Stimulated activated naive B cell treated with anti-CD40 and anti-IgM and Interleukin-4, amounts not matched to agents 10 μg/mL and 1 μg/mL and 100 μg/mL, for 72 hours (primary cell): ENCODE results near the gene TBC1D14.

ENCODE experiments used
- ATAC-seq, 2 donors: fragments of 150-1000 bp; cut with Tn5 transposase; replicated peaks; 2 replicates each; pipeline ENCODE4 v1.10.0; 2021; ENCODE audit warnings: moderate library complexity in 1 of 2
- DNase-seq: peaks from one replicate; pipeline ENCODE4 v3.0.0; 2021
- H3K27ac Mint-ChIP-seq: one replicate; pipeline ENCODE4 v1.8.0; 2022; ENCODE audit warnings: mild to moderate bottlenecking, mixed read lengths
- H3K27me3 Mint-ChIP-seq, 2 donors: one replicate each; pipeline ENCODE4 v1.8.0; 2022; ENCODE audit warnings: mixed read lengths in 2 of 2
- H3K36me3 Mint-ChIP-seq, 2 donors: one replicate each; pipeline ENCODE4 v1.8.0; 2022; ENCODE audit warnings: mixed read lengths in 2 of 2, mild to moderate bottlenecking in 1 of 2
- H3K4me1 Mint-ChIP-seq, 2 donors: one replicate each; pipeline ENCODE4 v1.8.0; 2022; ENCODE audit warnings: mixed read lengths in 2 of 2, mild to moderate bottlenecking in 1 of 2
- H3K4me3 Mint-ChIP-seq, 2 donors: one replicate each; pipeline ENCODE4 v1.8.0; 2022; ENCODE audit warnings: mild to moderate bottlenecking in 2 of 2, mixed read lengths in 2 of 2, moderate library complexity in 1 of 2
- H3K9me3 Mint-ChIP-seq, 2 donors: one replicate each; pipeline ENCODE4 v1.8.0; 2022; ENCODE audit warnings: mixed read lengths in 2 of 2, mild to moderate bottlenecking in 1 of 2

TBC1D14 gene

GRCh38 chr4:7029212-7029611 is 119.6 kb downstream of the TBC1D14 start:
- Mint-ChIP-seq H3K36me3 (peaks cover 47 to 55% of the 10 kb centered on the region in 2 donors), H3K4me1 (peaks cover 13 to 28% of the 10 kb centered on the region in 2 donors), H3K4me3 (no peak overlapping the region), H3K9me3 (peaks cover 0 to 2% of the 10 kb centered on the region in 2 donors), H3K27me3 (no peaks in the 10 kb centered on the region), H3K27ac (peak overlapping the region; percentile 65)
- DNase-seq (no peak), ATAC-seq (no peak)

DNA sequence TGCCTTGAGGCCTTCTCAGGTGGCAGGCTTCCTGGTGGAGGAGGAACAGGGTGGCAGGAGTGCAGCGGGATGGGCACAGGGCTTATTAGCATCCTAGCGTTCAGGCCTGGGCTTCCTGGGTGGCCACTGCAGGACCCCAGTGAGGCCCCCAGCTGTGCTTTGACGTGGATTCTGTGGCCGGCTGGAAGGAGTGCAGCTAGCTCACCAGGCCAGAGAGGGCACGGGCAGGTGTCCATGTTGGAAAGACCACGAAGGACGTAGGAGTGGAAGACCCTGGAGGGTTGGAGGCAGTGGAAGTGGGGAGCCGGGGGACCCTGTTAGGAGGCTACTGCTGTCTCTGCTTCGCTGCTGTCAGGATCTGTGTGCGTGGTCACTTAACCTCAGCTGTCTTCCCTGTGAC is 120.3 kb downstream of the TBC1D14 start:
- H3K4me3 Mint-ChIP-seq: no peak overlapping the region
- no peak for DNase-seq
- peaks cover 47 to 55% of the 10 kb centered on the region in 2 donors for H3K36me3 Mint-ChIP-seq
- H3K27ac Mint-ChIP-seq: no peak overlapping the region
- peaks cover 0 to 2% of the 10 kb centered on the region in 2 donors for H3K9me3 Mint-ChIP-seq
- no peaks in the 10 kb centered on the region for H3K27me3 Mint-ChIP-seq
- peaks cover 13 to 28% of the 10 kb centered on the region in 2 donors for H3K4me1 Mint-ChIP-seq
- ATAC-seq: no peak

- DNase-seq: no peak
- Mint-ChIP-seq H3K4me1 (peaks cover 13 to 28% of the 10 kb centered on the region in 2 donors), H3K36me3 (peaks cover 47 to 54% of the 10 kb centered on the region in 2 donors), H3K27me3 (no peaks in the 10 kb centered on the region), H3K27ac (peak overlapping the region; percentile 70), H3K4me3 (no peak overlapping the region), H3K9me3 (peaks cover 0 to 2% of the 10 kb centered on the region in 2 donors)
- no peak for ATAC-seq
Observed at GRCh38 chr4:7030856-7031255, 121.2 kb downstream of the TBC1D14 start.

- no peak overlapping the region for H3K4me3 Mint-ChIP-seq
- H3K36me3 Mint-ChIP-seq: peaks cover 42 to 45% of the 10 kb centered on the region in 2 donors
- H3K4me1 Mint-ChIP-seq: peaks cover 13 to 24% of the 10 kb centered on the region in 2 donors
- DNase-seq (no peak), ATAC-seq (no peak)
- H3K27me3 Mint-ChIP-seq: no peaks in the 10 kb centered on the region
- H3K9me3 Mint-ChIP-seq: peaks cover 0 to 2% of the 10 kb centered on the region in 2 donors
- no peak overlapping the region for H3K27ac Mint-ChIP-seq
Observed at GRCh38 chr4:7031558-7032449, 122.2 kb downstream of the TBC1D14 start.

GRCh38 chr4:7032596-7032995 is 123.0 kb downstream of the TBC1D14 start:
- H3K36me3 Mint-ChIP-seq: peaks cover 35 to 37% of the 10 kb centered on the region in 2 donors
- H3K4me1 Mint-ChIP-seq: peaks cover 8 to 16% of the 10 kb centered on the region in 2 donors
- H3K9me3 Mint-ChIP-seq: peaks cover 0 to 1% of the 10 kb centered on the region in 2 donors
- ATAC-seq (no peak), DNase-seq (no peak)
- no peaks in the 10 kb centered on the region for H3K27me3 Mint-ChIP-seq
- H3K4me3 Mint-ChIP-seq: no peak overlapping the region
- no peak overlapping the region for H3K27ac Mint-ChIP-seq

DNA sequence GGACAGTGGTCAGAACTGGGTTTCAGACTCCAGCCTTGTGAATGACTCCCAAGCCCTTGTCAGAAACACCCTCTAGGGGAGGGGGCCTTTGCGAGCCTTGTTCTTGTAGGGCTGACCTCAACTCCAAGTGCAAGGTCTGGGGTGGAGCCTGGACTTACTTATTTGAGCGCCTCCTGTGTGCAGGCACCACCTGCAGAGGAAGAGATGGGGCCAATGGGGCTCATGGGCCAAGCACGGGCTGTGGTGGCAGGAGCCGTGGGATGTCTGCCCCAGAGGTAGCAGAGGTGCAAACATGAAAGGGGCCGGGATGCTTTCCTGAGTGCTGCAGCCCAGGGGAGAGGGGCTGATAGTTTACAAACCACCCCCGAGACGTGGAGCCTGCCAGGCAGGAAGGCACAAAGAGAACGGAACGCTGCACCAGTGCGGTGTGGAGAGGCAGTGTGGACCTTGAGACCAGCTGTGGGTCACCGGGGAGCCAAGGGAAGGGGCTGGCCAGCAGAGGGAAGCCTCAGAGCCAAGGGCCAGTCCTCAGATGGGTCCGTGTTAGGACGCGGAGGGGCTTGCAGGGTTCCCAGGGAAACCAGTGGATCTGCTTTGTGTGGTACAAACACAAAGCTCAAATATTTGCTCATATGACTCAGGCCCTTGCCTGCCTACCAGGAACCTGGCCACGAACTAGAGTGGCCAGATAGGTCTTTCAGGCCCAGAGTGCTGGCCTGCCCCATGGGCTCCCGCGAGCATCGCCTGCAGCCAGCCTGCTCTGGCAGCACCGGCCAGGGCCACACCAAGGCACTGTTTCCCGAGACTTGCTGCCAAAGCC is 124.8 kb downstream of the TBC1D14 start:
- H3K27me3 Mint-ChIP-seq: no peaks in the 10 kb centered on the region
- H3K9me3 Mint-ChIP-seq: no peaks in the 10 kb centered on the region
- DNase-seq (no peak), ATAC-seq (no peak)
- no peak overlapping the region for H3K27ac Mint-ChIP-seq
- peak overlapping the region in 1 of 2 donors; percentile 53 for H3K4me3 Mint-ChIP-seq
- H3K36me3 Mint-ChIP-seq: peaks cover 21 to 23% of the 10 kb centered on the region in 2 donors
- peaks cover 0 to 4% of the 10 kb centered on the region in 2 donors for H3K4me1 Mint-ChIP-seq

- H3K4me1 Mint-ChIP-seq: peaks cover 11 to 14% of the 10 kb centered on the region in 2 donors
Observed at GRCh38 chr4:7037425-7037824, 127.8 kb downstream of the TBC1D14 start.

GRCh38 chr4:7040765-7041164 is 131.1 kb downstream of the TBC1D14 start:
- no peak for ATAC-seq
- Mint-ChIP-seq H3K36me3 (peaks cover 0 to 2% of the 10 kb centered on the region in 2 donors), H3K27ac (no peak overlapping the region), H3K4me1 (peaks cover 26 to 40% of the 10 kb centered on the region in 2 donors), H3K9me3 (no peaks in the 10 kb centered on the region), H3K27me3 (no peaks in the 10 kb centered on the region), H3K4me3 (no peak overlapping the region)
- DNase-seq: no peak

More at GRCh38 chr4:7037425-7037824, 127.8 kb downstream of the TBC1D14 start:
- H3K4me3 Mint-ChIP-seq: no peak overlapping the region
- H3K9me3 Mint-ChIP-seq: no peaks in the 10 kb centered on the region
- peaks cover 2 to 7% of the 10 kb centered on the region in 2 donors for H3K36me3 Mint-ChIP-seq
- ATAC-seq (no peak), DNase-seq (no peak)
- H3K27me3 Mint-ChIP-seq: no peaks in the 10 kb centered on the region
- H3K27ac Mint-ChIP-seq: no peak overlapping the region

DNA sequence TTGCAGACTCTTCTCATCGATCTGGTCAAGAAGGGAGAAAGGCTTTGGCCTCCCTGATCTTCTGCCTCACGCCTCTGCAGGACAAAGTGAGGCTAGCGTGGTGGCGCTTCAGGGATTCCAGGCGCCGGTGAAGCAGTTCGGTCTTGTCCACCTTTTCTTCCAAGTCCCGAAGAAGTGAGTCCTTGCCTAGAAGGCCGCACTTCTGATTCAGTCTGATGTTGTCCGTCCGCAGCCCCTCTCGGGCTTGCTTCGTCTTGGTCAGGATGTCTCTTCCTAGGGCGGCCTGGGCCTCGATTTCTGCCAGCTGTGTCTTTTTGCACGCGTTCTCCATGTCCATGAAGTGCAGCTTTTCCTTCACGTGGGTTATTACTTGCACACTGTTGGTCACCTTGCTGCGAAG is 131.6 kb downstream of the TBC1D14 start:
- H3K27me3 Mint-ChIP-seq: no peaks in the 10 kb centered on the region
- H3K4me1 Mint-ChIP-seq: peaks cover 31 to 45% of the 10 kb centered on the region in 2 donors
- H3K9me3 Mint-ChIP-seq: no peaks in the 10 kb centered on the region
- DNase-seq (no peak), ATAC-seq (no peak)
- H3K4me3 Mint-ChIP-seq: no peak overlapping the region
- no peak overlapping the region for H3K27ac Mint-ChIP-seq
- H3K36me3 Mint-ChIP-seq: peaks cover 0 to 2% of the 10 kb centered on the region in 2 donors

DNA sequence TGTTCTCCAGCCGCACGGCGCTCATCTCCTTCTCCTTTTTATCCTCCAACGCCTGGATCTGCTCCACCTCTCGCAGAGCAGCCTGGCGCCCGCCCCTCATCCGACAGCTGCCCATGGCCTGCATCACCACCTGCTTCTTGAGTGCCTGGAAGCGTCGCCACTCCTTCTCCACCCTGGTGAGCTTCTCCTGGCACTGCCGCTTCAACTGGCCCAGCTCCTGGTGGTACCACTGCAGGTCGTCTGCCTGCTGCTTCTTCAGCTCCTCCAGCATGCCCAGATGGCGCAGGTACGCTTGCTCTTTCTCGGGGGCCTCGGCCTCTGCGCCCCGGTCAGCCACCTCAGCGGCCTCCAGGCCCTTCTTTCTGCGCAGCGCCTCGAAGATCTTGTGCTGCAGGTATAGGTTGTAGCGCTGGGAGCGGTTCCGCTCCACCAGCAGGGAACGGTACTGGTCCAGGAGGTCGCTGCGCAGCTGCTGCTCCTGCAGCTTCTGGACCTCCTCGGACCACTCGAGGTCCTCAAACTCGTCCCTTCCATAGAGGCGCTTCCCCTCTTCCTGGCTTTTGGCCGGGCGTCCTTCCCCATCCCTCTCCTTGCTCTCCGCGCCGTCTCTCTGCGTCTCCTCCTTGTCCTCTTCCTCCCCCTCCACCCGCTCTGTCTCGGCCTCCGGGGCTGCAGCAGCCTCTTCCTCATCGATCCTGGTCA is 132.3 kb downstream of the TBC1D14 start:
- DNase-seq (peak; percentile 13), ATAC-seq (no peak)
- peaks cover 0 to 3% of the 10 kb centered on the region in 2 donors for H3K36me3 Mint-ChIP-seq

GRCh38 chr4:7042503-7043283 is 133.1 kb downstream of the TBC1D14 start:
- peak overlapping the region; percentile 97 to 99 for H3K4me3 Mint-ChIP-seq
- H3K27ac Mint-ChIP-seq: peak overlapping the region; percentile 96
- no peaks in the 10 kb centered on the region for H3K9me3 Mint-ChIP-seq
- H3K27me3 Mint-ChIP-seq: no peaks in the 10 kb centered on the region
- peaks cover 0 to 8% of the 10 kb centered on the region in 2 donors for H3K36me3 Mint-ChIP-seq
- peaks cover 44 to 60% of the 10 kb centered on the region in 2 donors for H3K4me1 Mint-ChIP-seq
- peak; percentile 85 to 89 for ATAC-seq
- DNase-seq: peak; percentile 95

More for the DNA sequence above, 132.3 kb downstream of the TBC1D14 start:
- H3K4me3 Mint-ChIP-seq: peak overlapping the region; percentile 97 to 99
- peaks cover 38 to 52% of the 10 kb centered on the region in 2 donors for H3K4me1 Mint-ChIP-seq
- no peak overlapping the region for H3K27ac Mint-ChIP-seq
- no peaks in the 10 kb centered on the region for H3K9me3 Mint-ChIP-seq
- H3K27me3 Mint-ChIP-seq: no peaks in the 10 kb centered on the region

DNA sequence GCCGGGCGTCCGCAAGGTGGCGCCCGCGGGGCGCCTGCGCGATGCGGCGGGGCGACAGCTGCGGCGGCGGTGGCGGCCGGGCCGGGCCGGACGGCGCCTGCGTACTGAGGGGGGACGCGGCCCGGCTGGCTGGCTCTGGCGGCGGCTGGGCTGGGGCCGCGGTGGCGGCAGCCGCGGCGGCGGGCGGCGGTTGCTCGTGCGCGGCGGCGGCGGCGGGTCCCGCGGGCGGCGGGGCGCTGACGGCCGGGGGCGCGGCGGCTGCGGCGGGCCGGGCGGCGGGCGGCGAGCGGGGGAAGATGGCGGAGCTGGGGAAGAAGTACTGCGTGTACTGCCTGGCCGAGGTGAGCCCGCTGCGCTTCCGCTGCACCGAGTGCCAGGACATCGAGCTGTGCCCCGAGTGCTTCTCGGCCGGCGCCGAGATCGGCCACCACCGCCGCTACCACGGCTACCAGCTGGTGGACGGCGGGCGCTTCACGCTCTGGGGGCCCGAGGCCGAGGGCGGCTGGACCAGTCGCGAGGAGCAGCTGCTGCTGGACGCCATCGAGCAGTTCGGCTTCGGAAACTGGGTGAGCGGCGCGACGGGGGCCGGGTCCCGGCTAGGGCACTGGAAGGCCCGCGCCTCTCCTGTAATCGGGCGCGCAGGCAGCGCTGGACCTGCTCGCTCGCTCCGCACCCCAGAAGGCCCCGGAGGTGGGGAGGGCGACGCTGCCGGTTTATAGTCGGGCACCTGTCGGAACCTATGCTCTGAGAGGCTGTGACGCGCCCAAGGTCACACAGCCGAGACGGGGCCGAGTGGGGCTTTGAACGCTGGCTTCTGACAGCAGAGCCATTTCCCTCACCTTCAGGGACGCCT is 133.9 kb downstream of the TBC1D14 start, which contains the start of gene TADA2B:
TSS of gene TADA2B (plus strand) at position 89 of the 853 bp plus-strand sequence. CDS start at position 297, 208 bp downstream.
- H3K27ac Mint-ChIP-seq: peak within 1 kb of the TSS; percentile 96
- ATAC-seq (peak; percentile 62 to 66), DNase-seq (peak; percentile 41)
- H3K36me3 Mint-ChIP-seq: peaks cover 0 to 8% of the 10 kb centered on the region in 2 donors
- H3K4me1 Mint-ChIP-seq: peaks cover 44 to 63% of the 10 kb centered on the region in 2 donors
- no peaks in the 10 kb centered on the region for H3K9me3 Mint-ChIP-seq
- no peaks in the 10 kb centered on the region for H3K27me3 Mint-ChIP-seq
- H3K4me3 Mint-ChIP-seq: peak within 1 kb of the TSS; percentile 97 to 99
